HL-60 (cell line): ENCODE results near the gene CEACAM21.

Experiments
- DNase-seq, 2 experiments: peaks; one replicate each; pipeline ENCODE4 v3.0.0-alpha.2; 2010 to 2020; ENCODE audit warnings: low read depth in 1 of 2, low spot score in 1 of 2
- H3K27ac ChIP-seq: fragments of 250-450 bp; sonication (Bioruptor Pico); replicated peaks from 2 replicates; pipeline ENCODE4 v1.5.1; 2020; ENCODE audit warnings: mild to moderate bottlenecking, moderate library complexity
- H3K27me3 ChIP-seq: fragments of 250-450 bp; sonication (Bioruptor Pico); 2 replicates; pipeline ENCODE4 v1.5.1; 2021; ENCODE audit warnings: mild to moderate bottlenecking, moderate library complexity; ENCODE audit not compliant: insufficient read depth, poor library complexity, severe bottlenecking
- H3K4me3 ChIP-seq: replicated peaks from 2 replicates; pipeline ENCODE4 v1.5.1; 2011; ENCODE audit warnings: mild to moderate bottlenecking, control low read depth, low read length; ENCODE audit not compliant: insufficient read depth
- CTCF ChIP-seq: IDR thresholded peaks from one replicate; pipeline ENCODE4 v1.5.1; 2011; ENCODE audit warnings: low read length, control low read depth, inconsistent platforms; ENCODE audit not compliant: insufficient read depth
- GABPA ChIP-seq: IDR thresholded peaks from 2 replicates; pipeline ENCODE4 v1.6.1; 2012; ENCODE audit warnings: low read depth
- POLR2AphosphoS5 ChIP-seq: IDR thresholded peaks from 2 replicates; pipeline ENCODE4 v1.6.1; 2012; ENCODE audit warnings: low read depth
- REST ChIP-seq: IDR thresholded peaks from 2 replicates; pipeline ENCODE4 v1.6.1; 2012; ENCODE audit warnings: low read depth; ENCODE audit not compliant: insufficient replicate concordance
- SPI1 ChIP-seq: IDR thresholded peaks from 2 replicates; pipeline ENCODE4 v1.6.1; 2012; ENCODE audit warnings: low read depth, mild to moderate bottlenecking, borderline replicate concordance

Gene CEACAM21

GRCh38 chr19:41555748-41556147 lies 20.2 kb upstream of the CEACAM21 start:
- no peak for TF ChIP-seq REST
- no peak for TF ChIP-seq SPI1
- TF ChIP-seq GABPA, result no peak
- TF ChIP-seq POLR2AphosphoS5, result no peak
- no peak for TF ChIP-seq CTCF
- H3K27ac ChIP-seq, result no peak overlapping the region

GRCh38 chr19:41563854-41564514 lies 12.0 kb upstream of the CEACAM21 start:
- H3K27me3 ChIP-seq, result peaks cover 32% of the 10 kb centered on the region
- TF ChIP-seq CTCF, result no peak
- TF ChIP-seq REST, result no peak
- TF ChIP-seq GABPA, result no peak
- TF ChIP-seq SPI1, result no peak
- no peak for TF ChIP-seq POLR2AphosphoS5
- no peak overlapping the region for H3K4me3 ChIP-seq
- no peak for DNase-seq
- no peak overlapping the region for H3K27ac ChIP-seq

More at GRCh38 chr19:41555748-41556147, 20.2 kb upstream of the CEACAM21 start:
- no peak for DNase-seq
- H3K27me3 ChIP-seq, result no peaks in the 10 kb centered on the region
- no peak overlapping the region for H3K4me3 ChIP-seq

- peaks cover 32% of the 10 kb centered on the region for H3K27me3 ChIP-seq
Observed at GRCh38 chr19:41564515-41565378, 11.2 kb upstream of the CEACAM21 start.

More at GRCh38 chr19:41564515-41565378, 11.2 kb upstream of the CEACAM21 start:
- Histone ChIP-seq H3K27ac (no peak overlapping the region), H3K4me3 (no peak overlapping the region)
- no peak for DNase-seq
- peak; percentile 82 for TF ChIP-seq REST
- no peak for TF ChIP-seq SPI1
- TF ChIP-seq POLR2AphosphoS5, result no peak
